GM13977 (cell line): ENCODE data around the gene PRDM16.
"Not testable (repeated sequence)": the region's sequence is repeated elsewhere in the genome, so short reads cannot be mapped to it uniquely, and the experiment has no call there.

Experiments
- DNase-seq: peaks from one replicate; pipeline ENCODE4 v3.0.0; 2012; ENCODE audit warnings: low spot score
- in situ Hi-C: fragments of 300-500 bp; cut with MboI; formaldehyde crosslinking; loops from one replicate; pipeline ENCODE4 v1.12.0; 2022; ENCODE audit warnings: low sequenced_read_pairs, low pct_unique_long_range_greater_than_20kb, mixed read lengths, inconsistent platforms; ENCODE audit not compliant: unreplicated experiment
- TF ChIP-seq, protein P1 (sequence below): IDR thresholded peaks from 2 replicates; pipeline ENCODE4 v1.5.1; 2012; ENCODE audit warnings: mild to moderate bottlenecking, control low read depth; ENCODE audit not compliant: insufficient read depth; ENCODE audit errors: extremely low read depth, missing control alignments

The PRDM16 gene

DNA sequence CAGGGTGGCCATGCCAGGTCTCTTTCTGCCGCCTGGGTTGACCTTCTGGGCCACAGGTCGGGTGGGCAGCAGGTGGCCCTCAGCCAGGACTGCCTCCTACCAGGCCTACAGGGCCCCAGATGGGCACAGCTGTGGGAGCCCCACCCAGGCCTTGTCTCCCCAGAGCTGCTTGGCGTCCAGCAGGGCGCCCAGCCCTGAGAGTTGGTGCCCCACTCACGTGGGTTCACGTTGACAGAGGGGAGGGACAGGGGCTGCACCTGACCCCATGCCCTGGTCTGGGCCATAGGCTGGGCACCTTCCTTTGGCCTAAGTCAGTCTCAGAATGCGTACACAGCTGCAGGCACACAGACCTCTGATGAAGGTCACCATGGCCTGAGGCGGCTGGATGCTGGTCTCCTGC lies 16.7 kb downstream of the PRDM16 start:
- TF ChIP-seq, protein P1, sequence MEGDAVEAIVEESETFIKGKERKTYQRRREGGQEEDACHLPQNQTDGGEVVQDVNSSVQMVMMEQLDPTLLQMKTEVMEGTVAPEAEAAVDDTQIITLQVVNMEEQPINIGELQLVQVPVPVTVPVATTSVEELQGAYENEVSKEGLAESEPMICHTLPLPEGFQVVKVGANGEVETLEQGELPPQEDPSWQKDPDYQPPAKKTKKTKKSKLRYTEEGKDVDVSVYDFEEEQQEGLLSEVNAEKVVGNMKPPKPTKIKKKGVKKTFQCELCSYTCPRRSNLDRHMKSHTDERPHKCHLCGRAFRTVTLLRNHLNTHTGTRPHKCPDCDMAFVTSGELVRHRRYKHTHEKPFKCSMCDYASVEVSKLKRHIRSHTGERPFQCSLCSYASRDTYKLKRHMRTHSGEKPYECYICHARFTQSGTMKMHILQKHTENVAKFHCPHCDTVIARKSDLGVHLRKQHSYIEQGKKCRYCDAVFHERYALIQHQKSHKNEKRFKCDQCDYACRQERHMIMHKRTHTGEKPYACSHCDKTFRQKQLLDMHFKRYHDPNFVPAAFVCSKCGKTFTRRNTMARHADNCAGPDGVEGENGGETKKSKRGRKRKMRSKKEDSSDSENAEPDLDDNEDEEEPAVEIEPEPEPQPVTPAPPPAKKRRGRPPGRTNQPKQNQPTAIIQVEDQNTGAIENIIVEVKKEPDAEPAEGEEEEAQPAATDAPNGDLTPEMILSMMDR = no peak
- no peak for DNase-seq
- in situ Hi-C loops = no loop called here

DNA sequence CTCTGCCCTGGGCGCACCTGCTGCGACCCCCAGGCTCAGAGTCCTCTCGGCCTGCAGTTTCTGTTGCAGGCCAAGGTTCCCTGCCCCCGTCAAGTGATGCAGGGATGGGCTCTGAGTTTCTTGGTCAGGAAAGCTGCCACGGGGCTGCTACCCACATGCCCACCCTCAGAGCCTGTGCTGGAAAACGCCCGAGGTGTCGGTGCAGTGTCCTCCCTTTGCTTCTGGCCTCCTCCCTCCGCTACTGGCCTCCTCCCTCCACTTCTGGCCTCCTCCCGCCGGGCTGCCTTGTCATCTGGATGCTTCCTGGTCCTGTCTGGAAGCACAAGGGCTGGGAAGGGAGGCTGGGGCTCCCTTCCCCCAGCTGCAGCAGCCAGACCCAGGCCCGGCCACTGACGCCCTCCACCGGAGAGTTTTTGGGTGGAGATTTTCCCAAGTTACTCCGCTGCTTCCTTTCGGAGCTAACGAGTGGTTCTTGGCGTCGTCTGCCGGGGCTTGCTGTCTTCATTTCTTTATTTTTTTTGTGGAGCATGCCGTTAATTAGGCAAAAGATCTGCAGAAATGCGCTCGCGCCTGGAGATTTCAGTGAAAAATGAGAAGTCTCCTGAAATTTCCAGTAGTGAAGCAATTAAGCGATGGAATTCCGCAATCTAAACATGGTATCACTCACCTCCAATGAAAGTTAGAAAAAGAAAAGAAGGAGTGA lies 17.4 kb downstream of the PRDM16 start:
- no peak for DNase-seq
- TF ChIP-seq, protein P1 = no peak
- in situ Hi-C loops = no loop called here

DNA sequence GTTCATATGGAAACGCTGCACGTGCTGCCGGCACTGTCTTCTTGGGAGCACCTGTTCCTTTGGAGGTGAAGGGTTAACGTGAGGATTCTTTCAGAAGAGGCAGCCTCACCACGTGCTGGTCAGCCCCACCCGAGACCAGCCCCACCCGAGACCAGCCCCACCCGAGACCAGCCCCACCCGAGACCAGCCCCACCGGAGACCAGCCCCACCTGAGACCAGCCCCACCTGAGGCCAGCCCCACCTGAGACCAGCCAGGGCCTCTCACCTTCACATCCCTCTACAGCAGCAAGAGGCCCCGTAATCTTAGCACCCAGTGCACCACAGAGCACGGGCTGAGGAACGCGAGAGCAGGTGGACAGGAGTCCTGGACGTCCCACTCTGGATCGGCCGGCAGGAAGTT lies 18.0 kb downstream of the PRDM16 start:
- DNase-seq = no peak
- in situ Hi-C loops = no loop called here
- TF ChIP-seq, protein P1 = no peak

DNA sequence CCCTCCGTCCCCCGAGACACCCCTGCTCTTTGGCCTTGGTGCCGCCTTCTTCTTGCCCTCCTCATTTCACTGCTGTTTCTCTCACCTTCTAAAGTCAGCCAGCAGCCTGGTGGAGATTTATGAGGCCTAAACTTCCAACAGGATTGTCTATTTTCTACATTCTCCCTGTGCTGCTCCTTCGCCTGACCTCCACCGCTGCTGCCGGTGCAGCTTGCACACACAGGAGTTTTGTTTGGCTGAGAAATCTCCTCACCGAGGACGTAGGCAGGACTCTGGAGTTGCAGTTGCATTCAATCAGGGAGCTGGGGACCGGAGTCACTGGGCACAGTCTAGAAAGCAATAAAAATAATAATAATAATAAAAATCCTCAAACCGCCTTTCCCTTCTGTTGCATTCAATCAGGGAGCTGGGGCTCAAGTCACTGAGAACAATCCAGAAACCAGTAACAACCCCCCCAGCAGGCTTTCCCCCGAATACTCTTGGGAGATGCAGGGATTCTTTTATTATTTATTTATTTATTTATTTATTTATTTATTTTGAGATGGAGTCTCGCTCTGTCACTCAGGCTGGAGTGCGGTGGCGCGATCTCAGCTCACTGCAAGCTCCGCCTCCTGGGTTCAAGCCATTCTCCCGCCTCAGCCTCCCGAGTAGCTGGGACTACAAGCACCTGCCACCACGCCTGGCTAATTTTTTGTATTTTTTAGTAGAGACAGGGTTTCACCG lies 19.1 kb downstream of the PRDM16 start:
- in situ Hi-C loops, DNase-seq: not testable (repeated sequence)

DNA sequence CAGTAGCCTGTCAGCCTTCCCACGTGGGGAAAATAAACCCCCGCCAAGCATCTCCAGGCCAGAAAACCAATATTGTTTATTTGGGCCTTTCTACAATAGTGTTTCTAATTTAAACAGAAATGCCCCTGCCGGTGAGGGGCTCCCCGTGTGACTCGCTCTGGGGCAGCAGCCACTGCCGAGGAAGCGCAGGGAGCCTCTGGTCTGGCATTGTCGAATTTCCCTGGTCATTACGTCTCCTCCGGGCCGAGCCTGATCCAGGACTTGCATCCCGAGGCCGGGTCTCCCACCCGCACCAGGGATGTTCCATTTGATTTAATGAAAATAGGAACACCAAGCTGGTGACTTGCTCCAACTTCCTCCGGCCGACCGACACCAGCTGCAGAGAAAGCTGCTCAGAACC lies 20.5 kb downstream of the PRDM16 start:
- TF ChIP-seq, protein P1 = no peak
- in situ Hi-C loops = no loop called here
- DNase-seq = no peak

DNA sequence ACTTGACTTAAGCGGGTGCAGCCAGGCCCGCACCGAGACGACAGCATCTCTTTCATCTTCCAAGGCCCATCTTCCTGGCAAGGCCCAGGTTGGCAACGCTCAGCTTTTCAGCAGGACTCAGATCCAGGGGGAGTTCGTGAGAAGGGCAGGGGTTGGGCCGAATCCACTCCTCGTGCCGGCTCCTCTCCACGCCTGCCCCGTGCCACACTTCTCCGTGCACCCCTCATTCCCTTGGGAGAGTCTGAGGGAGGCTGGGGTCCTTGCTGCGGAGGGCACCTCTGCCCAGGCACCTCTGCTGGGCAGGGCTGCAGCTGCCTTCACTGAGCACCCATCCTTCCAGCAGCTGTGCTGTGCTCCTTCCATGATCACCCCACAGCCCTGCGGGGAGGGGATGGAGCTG lies 22.3 kb downstream of the PRDM16 start:
- TF ChIP-seq, protein P1 = no peak
- in situ Hi-C loops = no loop called here

DNA sequence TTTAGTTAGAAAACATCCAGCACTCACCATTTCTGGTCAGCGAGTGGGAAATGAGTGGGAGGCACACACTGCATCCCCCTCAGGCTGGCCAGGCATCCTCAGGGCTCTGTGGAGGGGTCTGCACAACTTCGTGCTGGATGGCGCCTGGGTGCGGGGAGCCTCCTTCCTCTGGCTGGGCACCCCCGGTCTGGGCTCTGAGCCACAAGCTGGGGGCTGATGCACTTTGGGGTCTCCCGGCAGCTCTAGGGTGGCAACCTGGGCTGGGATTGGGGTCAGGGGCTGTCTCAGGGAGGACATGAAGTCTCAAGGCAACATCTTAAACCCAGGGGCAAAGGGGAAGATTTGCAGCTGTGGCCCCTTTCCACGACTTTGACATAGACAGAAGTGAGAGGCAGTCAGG lies 23.5 kb downstream of the PRDM16 start:
- TF ChIP-seq, protein P1 = no peak
- DNase-seq = no peak
- in situ Hi-C loops = no loop called here

More for the DNA sequence above, 22.3 kb downstream of the PRDM16 start:
- DNase-seq = no peak
